Parietal lobe (tissue), 1 donor: ENCODE results near the gene BTBD17. TPM values are rescaled to one million over a fixed set of nuclear protein-coding genes. Genes with fewer than 3 reads are reported as not detected.

Experiments used
- total RNA-seq: library from RNA; depleted of rRNA; stranded (reverse); fragments of >200 nt; gene quantifications from one replicate; pipeline ENCODE4 v1.2.3, GENCODE V29; 2014

Gene BTBD17
- total RNA-seq = 4.7 TPM

GRCh38 chr17:74361230-74362068 lies at the start of gene BTBD17:
Gene BTBD17, minus strand, starts transcription at chr17:74361868. Its CDS starts 49 bp downstream, at chr17:74361819.

GRCh38 chr17:74367206-74367605 lies 5.5 kb upstream of the BTBD17 start, which contains the start of gene GPR142:
Gene GPR142, plus strand, starts transcription at chr17:74367506. Its CDS starts 2,035 bp downstream, at chr17:74369541.

GRCh38 chr17:74325743-74326379 lies 35.8 kb downstream of the BTBD17 start, which contains the start of gene KIF19:
Gene KIF19, plus strand, starts transcription at chr17:74326226. Its CDS starts 124 bp downstream, at chr17:74326350.

Other genes starting within 250 kb of the BTBD17 start
- gene RPL38, start 158.2 kb downstream of the BTBD17 start, total RNA-seq = 1,198 TPM
- gene TTYH2, start 148.3 kb downstream of the BTBD17 start, total RNA-seq = 17.2 TPM
- gene DNAI2, start 87.6 kb downstream of the BTBD17 start, total RNA-seq = not detected
- 0.63 TPM for gene KIF19, start 35.6 kb downstream of the BTBD17 start, total RNA-seq
- gene GPR142, start 5.6 kb upstream of the BTBD17 start, total RNA-seq = not detected
- gene GPRC5C, start 70.2 kb upstream of the BTBD17 start, total RNA-seq = 5.6 TPM
- 2.5 TPM for gene CD300A, start 104.8 kb upstream of the BTBD17 start, total RNA-seq
- not detected for gene CD300LB, start 169.6 kb upstream of the BTBD17 start, total RNA-seq
- not detected for gene CD300C, start 184.2 kb upstream of the BTBD17 start, total RNA-seq
- gene CD300H, start 205.6 kb upstream of the BTBD17 start, total RNA-seq = not detected
- gene CD300LD, start 230.4 kb upstream of the BTBD17 start, total RNA-seq = not detected